Esophagus muscularis mucosa (tissue), 4 donors: Measurements from ENCODE around the gene MR1.

Experiments
- EP300 ChIP-seq: sonication (generic); formaldehyde crosslinking; IDR thresholded peaks from one replicate; pipeline ENCODE4 v1.6.1; 2017; ENCODE audit warnings: antibody characterized with exemption
- POLR2A ChIP-seq: fragments of 450-650 bp; IDR thresholded peaks from one replicate; pipeline ENCODE4 v1.6.1; 2017; ENCODE audit warnings: antibody characterized with exemption, moderate library complexity, mild to moderate bottlenecking, low read depth
- POLR2AphosphoS5 ChIP-seq, 2 donors: sonication (generic); formaldehyde crosslinking; IDR thresholded peaks; one replicate each; pipeline ENCODE4 v1.6.1; 2017; ENCODE audit warnings: antibody characterized with exemption in 2 of 2
- TF ChIP-seq, protein P1 (sequence below), 3 experiments: fragments of 200-600 bp in 2 of 3; fragments of 450-650 bp in 1 of 3; sonication (generic) in 2 of 3; IDR thresholded peaks; one replicate each; pipeline ENCODE4 v1.5.1; 2017 to 2019; ENCODE audit warnings: antibody characterized with exemption in 3 of 3, mild to moderate bottlenecking in 2 of 3, moderate library complexity in 1 of 3

DNA sequence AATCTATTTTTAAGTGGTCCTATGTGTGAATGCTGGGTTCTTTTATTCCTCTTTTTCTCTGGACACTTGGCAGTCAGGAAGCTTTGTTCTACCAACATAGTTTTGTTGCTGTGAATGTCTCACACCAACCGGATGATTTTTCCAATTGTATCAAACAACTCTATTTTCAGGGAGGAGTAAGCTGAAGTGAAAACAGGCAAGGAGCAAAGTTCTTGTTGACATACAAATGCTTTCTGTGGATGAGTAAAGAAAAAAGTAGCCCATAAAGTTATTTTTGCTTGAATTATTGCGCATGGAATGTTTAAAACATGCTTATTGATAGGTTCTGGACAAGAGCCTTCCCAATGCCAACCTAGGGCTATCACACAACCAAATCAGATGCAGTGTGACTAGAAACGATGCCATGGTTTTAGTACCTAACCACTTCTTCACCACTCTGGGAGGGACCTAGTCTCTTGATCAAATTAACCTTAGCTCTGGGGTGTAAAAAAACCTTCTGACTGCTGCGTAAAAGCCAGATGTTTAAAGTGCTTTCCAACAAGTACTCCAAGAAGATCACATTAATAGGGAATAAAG lies 59.2 kb downstream of the MR1 start:
- TF ChIP-seq, protein P1, sequence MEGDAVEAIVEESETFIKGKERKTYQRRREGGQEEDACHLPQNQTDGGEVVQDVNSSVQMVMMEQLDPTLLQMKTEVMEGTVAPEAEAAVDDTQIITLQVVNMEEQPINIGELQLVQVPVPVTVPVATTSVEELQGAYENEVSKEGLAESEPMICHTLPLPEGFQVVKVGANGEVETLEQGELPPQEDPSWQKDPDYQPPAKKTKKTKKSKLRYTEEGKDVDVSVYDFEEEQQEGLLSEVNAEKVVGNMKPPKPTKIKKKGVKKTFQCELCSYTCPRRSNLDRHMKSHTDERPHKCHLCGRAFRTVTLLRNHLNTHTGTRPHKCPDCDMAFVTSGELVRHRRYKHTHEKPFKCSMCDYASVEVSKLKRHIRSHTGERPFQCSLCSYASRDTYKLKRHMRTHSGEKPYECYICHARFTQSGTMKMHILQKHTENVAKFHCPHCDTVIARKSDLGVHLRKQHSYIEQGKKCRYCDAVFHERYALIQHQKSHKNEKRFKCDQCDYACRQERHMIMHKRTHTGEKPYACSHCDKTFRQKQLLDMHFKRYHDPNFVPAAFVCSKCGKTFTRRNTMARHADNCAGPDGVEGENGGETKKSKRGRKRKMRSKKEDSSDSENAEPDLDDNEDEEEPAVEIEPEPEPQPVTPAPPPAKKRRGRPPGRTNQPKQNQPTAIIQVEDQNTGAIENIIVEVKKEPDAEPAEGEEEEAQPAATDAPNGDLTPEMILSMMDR (IDR thresholded peaks at IDR 0.05) = no peak
- TF ChIP-seq POLR2A (no peak), POLR2AphosphoS5 (IDR thresholded peaks at IDR 0.05) (no peak), EP300 (no peak)
